Erythroblast (primary cell): ENCODE measurements around the gene CCL20.

Experiments used
- GATA1 ChIP-seq: IDR thresholded peaks from 2 replicates; pipeline ENCODE4 v1.6.1; 2011; ENCODE audit warnings: low read depth, mild to moderate bottlenecking, control low read depth, low read length, moderate library complexity
- POLR2A ChIP-seq: IDR thresholded peaks from 2 replicates; pipeline ENCODE4 v1.6.1; 2011; ENCODE audit warnings: mild to moderate bottlenecking, low read length

DNA sequence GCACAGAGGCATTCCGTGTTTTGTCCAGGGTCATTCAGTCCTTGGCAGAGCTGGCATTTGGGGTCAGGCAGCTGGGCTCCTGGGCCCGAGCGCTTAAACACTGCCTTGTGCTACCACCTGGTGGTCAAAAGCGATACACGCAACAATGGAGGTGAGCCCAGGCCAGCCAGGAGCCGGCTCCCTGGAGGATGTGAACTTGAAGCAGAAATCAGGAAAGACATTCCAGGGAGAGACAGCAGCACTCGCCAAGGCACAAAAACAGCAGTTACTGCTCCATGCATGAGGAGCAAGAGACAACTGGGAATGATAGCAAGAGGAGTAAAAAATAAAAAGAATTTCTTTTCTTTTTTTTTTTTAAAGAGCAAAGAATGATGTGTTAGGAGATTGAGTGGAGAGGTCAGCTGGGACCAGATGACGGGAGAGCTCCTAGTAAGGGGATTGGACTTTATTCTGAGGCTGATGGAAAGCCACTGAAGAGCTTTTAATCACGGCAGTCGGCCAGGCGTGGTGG lies 47.2 kb upstream of the CCL20 start:
- no peak for TF ChIP-seq POLR2A
- no peak for TF ChIP-seq GATA1
